SK-N-SH (cell line): ENCODE data around the gene SLC4A8. TPM values are rescaled to one million over a fixed set of nuclear protein-coding genes. Genes with fewer than 3 reads are reported as not detected.

ENCODE experiments used
- CTCF ChIA-PET: fragments of 300-600, 350-600 bp; formaldehyde crosslinking; extraction: SDS; loops from one replicate; lab custom pipeline; 2021; lab: Yijun Ruan, JAX
- POLR2A ChIA-PET: fragments of 350-600 bp; sonication (Branson Sonifier 250); formaldehyde crosslinking; extraction: SDS; loops from one replicate; lab custom pipeline; 2020; ENCODE audit warnings: antibody characterized with exemption, inconsistent platforms; lab: Yijun Ruan, JAX
- DNase-seq: peaks from one replicate; pipeline ENCODE4 v3.0.0; 2012
- H2AFZ ChIP-seq: fragments of 200-600 bp; sonication (generic); 2 replicates; pipeline ENCODE4 v1.8.1; 2016; ENCODE audit warnings: antibody characterized with exemption, mild to moderate bottlenecking, low read depth
- H3F3A ChIP-seq: fragments of 200-600 bp; sonication (generic); replicated peaks from 2 replicates; pipeline ENCODE3; 2016; ENCODE audit warnings: antibody characterized with exemption, mild to moderate bottlenecking; ENCODE audit not compliant: insufficient read depth
- H3K27ac ChIP-seq, 2 experiments: fragments of 200-500 bp in 1 of 2; fragments of 200-600 bp in 1 of 2; sonication (Bioruptor generic) in 1 of 2; sonication (generic), shearing (Covaris generic) in 1 of 2; 2 replicates each; pipeline versions ENCODE4 v1.5.1 to v1.6.1; 2014 to 2016; ENCODE audit warnings: low read depth in 2 of 2, inconsistent platforms in 1 of 2, low read length in 1 of 2, mild to moderate bottlenecking in 1 of 2, mixed read lengths in 1 of 2
- H3K27me3 ChIP-seq: fragments of 200-600 bp; sonication (generic), shearing (Covaris generic); 2 replicates; pipeline ENCODE4 v1.6.1; 2016; ENCODE audit warnings: mixed run types; ENCODE audit not compliant: insufficient read depth
- H3K36me3 ChIP-seq, 2 experiments: fragments of 200-500 bp in 1 of 2; fragments of 200-600 bp in 1 of 2; sonication (Bioruptor generic) in 1 of 2; sonication (generic) in 1 of 2; replicated peaks in 1 of 2; 2 replicates each; pipeline versions ENCODE3 to v1.5.1; 2014 to 2016; ENCODE audit warnings: low read length in 1 of 2, mild to moderate bottlenecking in 1 of 2; ENCODE audit not compliant: insufficient read depth in 2 of 2, control insufficient read depth in 1 of 2
- H3K4me1 ChIP-seq, 2 experiments: fragments of 200-500 bp in 1 of 2; fragments of 200-600 bp in 1 of 2; sonication (Bioruptor generic) in 1 of 2; sonication (generic), shearing (Covaris generic) in 1 of 2; 2 replicates each; pipeline versions ENCODE4 v1.5.1 to v1.6.1; 2014 to 2016; ENCODE audit warnings: low read depth in 1 of 2, low read length in 1 of 2, mixed run types in 1 of 2; ENCODE audit not compliant: insufficient read depth in 2 of 2, control insufficient read depth in 1 of 2
- H3K4me2 ChIP-seq: fragments of 200-600 bp; sonication (generic), shearing (Covaris generic); 2 replicates; pipeline ENCODE4 v1.6.1; 2017; ENCODE audit warnings: mixed run types
- H3K4me3 ChIP-seq, 2 experiments: fragments of 200-500 bp in 1 of 2; fragments of 200-600 bp in 1 of 2; sonication (Bioruptor generic) in 1 of 2; sonication (generic), shearing (Covaris generic) in 1 of 2; 2 replicates each; pipeline versions ENCODE4 v1.5.1 to v1.8.1; 2014 to 2016; ENCODE audit warnings: low read depth in 2 of 2, inconsistent platforms in 1 of 2, low read length in 1 of 2, mild to moderate bottlenecking in 1 of 2, mixed read lengths in 1 of 2, moderate library complexity in 1 of 2
- H3K79me2 ChIP-seq: fragments of 200-600 bp; sonication (generic); 2 replicates; pipeline ENCODE4 v1.8.1; 2017; ENCODE audit warnings: mild to moderate bottlenecking; ENCODE audit not compliant: insufficient read depth
- H3K9ac ChIP-seq: fragments of 200-600 bp; sonication (generic); 2 replicates; pipeline ENCODE4 v1.6.1; 2017; ENCODE audit warnings: mixed run types
- H3K9me2 ChIP-seq: fragments of 200-600 bp; sonication (generic); 2 replicates; pipeline ENCODE4 v1.6.1; 2017; ENCODE audit warnings: mixed run types
- H3K9me3 ChIP-seq: fragments of 200-600 bp; sonication (generic); 2 replicates; pipeline ENCODE4 v1.6.1; 2017; ENCODE audit warnings: mixed run types, mild to moderate bottlenecking, moderate library complexity
- H4K20me1 ChIP-seq: fragments of 200-600 bp; sonication (generic); 2 replicates; pipeline ENCODE4 v1.6.1; 2017; ENCODE audit warnings: mild to moderate bottlenecking, mixed run types; ENCODE audit not compliant: insufficient read depth
- ELF1 ChIP-seq: IDR thresholded peaks from 2 replicates; pipeline ENCODE4 v1.4.0; 2012
- FOSL2 ChIP-seq: IDR thresholded peaks from 2 replicates; pipeline ENCODE4 v1.4.0; 2012; ENCODE audit warnings: low read depth, mild to moderate bottlenecking, moderate library complexity, borderline replicate concordance
- FOXM1 ChIP-seq: IDR thresholded peaks from 2 replicates; pipeline ENCODE4 v1.4.0; 2012; ENCODE audit warnings: low read depth, mild to moderate bottlenecking
- GABPA ChIP-seq: IDR thresholded peaks from 2 replicates; pipeline ENCODE4 v1.4.0; 2012; ENCODE audit warnings: low read depth, mild to moderate bottlenecking
- GATA2 ChIP-seq: sonication (generic); formaldehyde crosslinking; IDR thresholded peaks from 2 replicates; pipeline ENCODE4 v1.5.0; 2020; ENCODE audit warnings: mild to moderate bottlenecking, missing genetic modification reagents
- JUND ChIP-seq: IDR thresholded peaks from 2 replicates; pipeline ENCODE4 v1.4.0; 2012
- MXI1 ChIP-seq: IDR thresholded peaks from 2 replicates; pipeline ENCODE4 v1.6.1; 2012; ENCODE audit warnings: mild to moderate bottlenecking, low read depth, low read length, improper control_type of control experiment
- NRF1 ChIP-seq: IDR thresholded peaks from 2 replicates; pipeline ENCODE4 v1.6.1; 2012; ENCODE audit warnings: low read depth, mild to moderate bottlenecking, low read length
- RCOR1 ChIP-seq: fragments of 150-350 bp; IDR thresholded peaks from 2 replicates; pipeline ENCODE4 v1.6.1; 2017; ENCODE audit warnings: antibody characterized with exemption, low read length
- RFX5 ChIP-seq: IDR thresholded peaks from 2 replicates; pipeline ENCODE4 v1.6.1; 2012; ENCODE audit warnings: mild to moderate bottlenecking, improper control_type of control experiment, low read length
- SMC3 ChIP-seq: IDR thresholded peaks from 2 replicates; pipeline ENCODE4 v1.6.1; 2012; ENCODE audit warnings: low read depth, low read length, improper control_type of control experiment
- TEAD4 ChIP-seq: IDR thresholded peaks from 2 replicates; pipeline ENCODE4 v1.4.0; 2012; ENCODE audit warnings: mild to moderate bottlenecking, borderline replicate concordance; ENCODE audit not compliant: insufficient read depth
- WGBS: methylation state at CpG from one replicate; pipeline ENCODE4 v1.1.6; 2017; ENCODE audit warnings: low lambda C conversion rate; 5-methylcytosine and 5-hydroxymethylcytosine counted together
- polyA plus RNA-seq, 3 experiments: library from polyadenylated mRNA; depleted of rRNA; stranded (reverse); fragments of >200 nt; gene quantifications; 2 replicates each; pipeline ENCODE4 v1.2.3, GENCODE V29; 2012
- TF ChIP-seq, protein P1 (sequence below): fragments of 200-600 bp; sonication (generic); IDR thresholded peaks from 2 replicates; pipeline ENCODE4 v1.6.1; 2017; ENCODE audit warnings: antibody characterized with exemption, mild to moderate bottlenecking, moderate library complexity
- TF ChIP-seq, protein P2 (sequence below): IDR thresholded peaks from 2 replicates; pipeline ENCODE4 v1.4.0; 2012; ENCODE audit warnings: low read depth, borderline replicate concordance
- TF ChIP-seq, protein P3 (sequence below): fragments of 150-350 bp; IDR thresholded peaks from 2 replicates; pipeline ENCODE4 v1.6.1; 2016; ENCODE audit warnings: mild to moderate bottlenecking, low read depth, low read length
- TF ChIP-seq, protein P4 (sequence below): fragments of 150-350 bp; IDR thresholded peaks from 2 replicates; pipeline ENCODE4 v1.6.1; 2017; ENCODE audit warnings: antibody characterized with exemption, low read length, low read depth, borderline replicate concordance
- TF ChIP-seq, protein P5 (sequence below): IDR thresholded peaks from 2 replicates; pipeline ENCODE4 v1.4.0; 2012; ENCODE audit warnings: low read depth, borderline replicate concordance

Gene SLC4A8
- polyA plus RNA-seq, 1 of the 3 experiments (the other 2 are of a cell fraction) = 5.2 TPM

- H4K20me1 ChIP-seq = no peaks in the 10 kb centered on the region
- no peak overlapping the region for H3K27ac ChIP-seq
- H3K9ac ChIP-seq = no peak overlapping the region
- WGBS = 56% methylated on average over 4 of the region's 4 CpGs
- H3K4me3 ChIP-seq = no peak overlapping the region
- no peaks in the 10 kb centered on the region for H3K36me3 ChIP-seq
- no peak for DNase-seq
- TF ChIP-seq GATA2 (CRISPR knock-in tag) = no peak
- TF ChIP-seq, protein P1, sequence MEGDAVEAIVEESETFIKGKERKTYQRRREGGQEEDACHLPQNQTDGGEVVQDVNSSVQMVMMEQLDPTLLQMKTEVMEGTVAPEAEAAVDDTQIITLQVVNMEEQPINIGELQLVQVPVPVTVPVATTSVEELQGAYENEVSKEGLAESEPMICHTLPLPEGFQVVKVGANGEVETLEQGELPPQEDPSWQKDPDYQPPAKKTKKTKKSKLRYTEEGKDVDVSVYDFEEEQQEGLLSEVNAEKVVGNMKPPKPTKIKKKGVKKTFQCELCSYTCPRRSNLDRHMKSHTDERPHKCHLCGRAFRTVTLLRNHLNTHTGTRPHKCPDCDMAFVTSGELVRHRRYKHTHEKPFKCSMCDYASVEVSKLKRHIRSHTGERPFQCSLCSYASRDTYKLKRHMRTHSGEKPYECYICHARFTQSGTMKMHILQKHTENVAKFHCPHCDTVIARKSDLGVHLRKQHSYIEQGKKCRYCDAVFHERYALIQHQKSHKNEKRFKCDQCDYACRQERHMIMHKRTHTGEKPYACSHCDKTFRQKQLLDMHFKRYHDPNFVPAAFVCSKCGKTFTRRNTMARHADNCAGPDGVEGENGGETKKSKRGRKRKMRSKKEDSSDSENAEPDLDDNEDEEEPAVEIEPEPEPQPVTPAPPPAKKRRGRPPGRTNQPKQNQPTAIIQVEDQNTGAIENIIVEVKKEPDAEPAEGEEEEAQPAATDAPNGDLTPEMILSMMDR = no peak
- TF ChIP-seq, protein P2, sequence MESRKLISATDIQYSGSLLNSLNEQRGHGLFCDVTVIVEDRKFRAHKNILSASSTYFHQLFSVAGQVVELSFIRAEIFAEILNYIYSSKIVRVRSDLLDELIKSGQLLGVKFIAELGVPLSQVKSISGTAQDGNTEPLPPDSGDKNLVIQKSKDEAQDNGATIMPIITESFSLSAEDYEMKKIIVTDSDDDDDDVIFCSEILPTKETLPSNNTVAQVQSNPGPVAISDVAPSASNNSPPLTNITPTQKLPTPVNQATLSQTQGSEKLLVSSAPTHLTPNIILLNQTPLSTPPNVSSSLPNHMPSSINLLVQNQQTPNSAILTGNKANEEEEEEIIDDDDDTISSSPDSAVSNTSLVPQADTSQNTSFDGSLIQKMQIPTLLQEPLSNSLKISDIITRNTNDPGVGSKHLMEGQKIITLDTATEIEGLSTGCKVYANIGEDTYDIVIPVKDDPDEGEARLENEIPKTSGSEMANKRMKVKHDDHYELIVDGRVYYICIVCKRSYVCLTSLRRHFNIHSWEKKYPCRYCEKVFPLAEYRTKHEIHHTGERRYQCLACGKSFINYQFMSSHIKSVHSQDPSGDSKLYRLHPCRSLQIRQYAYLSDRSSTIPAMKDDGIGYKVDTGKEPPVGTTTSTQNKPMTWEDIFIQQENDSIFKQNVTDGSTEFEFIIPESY = no peak
- no peak for TF ChIP-seq TEAD4
- no peak overlapping the region for H3K4me2 ChIP-seq
- no peaks in the 10 kb centered on the region for H3K9me3 ChIP-seq
- no peaks in the 10 kb centered on the region for H3K9me2 ChIP-seq
- H3F3A ChIP-seq = peaks cover under 1% of the 10 kb centered on the region
- H3K4me1 ChIP-seq = peaks cover 0 to 25% of the 10 kb centered on the region in 2 experiments; a peak in 2 of 4 replicates
- CTCF ChIA-PET = interaction anchor here (1.3 to 2.2 kb wide), 2 partner anchors 22 to 58 kb away, joined by 3 to 7 read pairs; no protein-coding TSS in a partner anchor
- H2AFZ ChIP-seq = no peak overlapping the region
- H3K27me3 ChIP-seq = no peaks in the 10 kb centered on the region
- H3K79me2 ChIP-seq = no peaks in the 10 kb centered on the region
- POLR2A ChIA-PET = no interaction called here
These were observed 24.7 kb upstream of the SLC4A8 start for GRCh38 chr12:51399891-51400290.

- H3K4me3 ChIP-seq = no peak overlapping the region
- H3F3A ChIP-seq = no peaks in the 10 kb centered on the region
- no peaks in the 10 kb centered on the region for H3K27me3 ChIP-seq
- no peak overlapping the region for H3K27ac ChIP-seq
- ChIA-PET CTCF (interaction anchor here (1.2 kb wide), 1 partner anchor 20 kb away, joined by 4 read pairs; no protein-coding TSS in a partner anchor), POLR2A (no interaction called here)
- H3K4me2 ChIP-seq = no peak overlapping the region
- 96% methylated on average over 14 of the region's 14 CpGs for WGBS
- H3K4me1 ChIP-seq = peaks cover 0 to 27% of the 10 kb centered on the region in 2 experiments; a peak in 2 of 4 replicates
- H3K9me3 ChIP-seq = no peaks in the 10 kb centered on the region
- TF ChIP-seq JUND (no peak), ELF1 (no peak), GATA2 (CRISPR knock-in tag) (no peak), RFX5 (no peak), GABPA (no peak), FOXM1 (no peak), RCOR1 (no peak), MXI1 (no peak), SMC3 (no peak), NRF1 (no peak), FOSL2 (no peak)
- TF ChIP-seq, protein P3, sequence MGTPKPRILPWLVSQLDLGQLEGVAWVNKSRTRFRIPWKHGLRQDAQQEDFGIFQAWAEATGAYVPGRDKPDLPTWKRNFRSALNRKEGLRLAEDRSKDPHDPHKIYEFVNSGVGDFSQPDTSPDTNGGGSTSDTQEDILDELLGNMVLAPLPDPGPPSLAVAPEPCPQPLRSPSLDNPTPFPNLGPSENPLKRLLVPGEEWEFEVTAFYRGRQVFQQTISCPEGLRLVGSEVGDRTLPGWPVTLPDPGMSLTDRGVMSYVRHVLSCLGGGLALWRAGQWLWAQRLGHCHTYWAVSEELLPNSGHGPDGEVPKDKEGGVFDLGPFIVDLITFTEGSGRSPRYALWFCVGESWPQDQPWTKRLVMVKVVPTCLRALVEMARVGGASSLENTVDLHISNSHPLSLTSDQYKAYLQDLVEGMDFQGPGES = no peak
- TF ChIP-seq, protein P4, sequence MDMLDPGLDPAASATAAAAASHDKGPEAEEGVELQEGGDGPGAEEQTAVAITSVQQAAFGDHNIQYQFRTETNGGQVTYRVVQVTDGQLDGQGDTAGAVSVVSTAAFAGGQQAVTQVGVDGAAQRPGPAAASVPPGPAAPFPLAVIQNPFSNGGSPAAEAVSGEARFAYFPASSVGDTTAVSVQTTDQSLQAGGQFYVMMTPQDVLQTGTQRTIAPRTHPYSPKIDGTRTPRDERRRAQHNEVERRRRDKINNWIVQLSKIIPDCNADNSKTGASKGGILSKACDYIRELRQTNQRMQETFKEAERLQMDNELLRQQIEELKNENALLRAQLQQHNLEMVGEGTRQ = no peak
- TF ChIP-seq, protein P5, sequence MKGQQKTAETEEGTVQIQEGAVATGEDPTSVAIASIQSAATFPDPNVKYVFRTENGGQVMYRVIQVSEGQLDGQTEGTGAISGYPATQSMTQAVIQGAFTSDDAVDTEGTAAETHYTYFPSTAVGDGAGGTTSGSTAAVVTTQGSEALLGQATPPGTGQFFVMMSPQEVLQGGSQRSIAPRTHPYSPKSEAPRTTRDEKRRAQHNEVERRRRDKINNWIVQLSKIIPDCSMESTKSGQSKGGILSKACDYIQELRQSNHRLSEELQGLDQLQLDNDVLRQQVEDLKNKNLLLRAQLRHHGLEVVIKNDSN = no peak
- H3K9ac ChIP-seq = no peak overlapping the region
- no peaks in the 10 kb centered on the region for H3K36me3 ChIP-seq
- no peak for DNase-seq
- no peaks in the 10 kb centered on the region for H3K9me2 ChIP-seq
- H3K79me2 ChIP-seq = no peaks in the 10 kb centered on the region
- no peaks in the 10 kb centered on the region for H4K20me1 ChIP-seq
- H2AFZ ChIP-seq = no peak overlapping the region
These were observed 23.6 kb upstream of the SLC4A8 start for GRCh38 chr12:51401020-51401419.
